ENCODE data around the gene CALD1.
"Not testable (repeated sequence)": the region's sequence is repeated elsewhere in the genome, so short reads cannot be mapped to it uniquely, and the experiment has no call there.

The CALD1 gene

GRCh38 chr7:134954197-134955082 is 175.0 kb downstream of the CALD1 start:
- DNase-seq (ENCODE audit: low spot score): no peak

DNA sequence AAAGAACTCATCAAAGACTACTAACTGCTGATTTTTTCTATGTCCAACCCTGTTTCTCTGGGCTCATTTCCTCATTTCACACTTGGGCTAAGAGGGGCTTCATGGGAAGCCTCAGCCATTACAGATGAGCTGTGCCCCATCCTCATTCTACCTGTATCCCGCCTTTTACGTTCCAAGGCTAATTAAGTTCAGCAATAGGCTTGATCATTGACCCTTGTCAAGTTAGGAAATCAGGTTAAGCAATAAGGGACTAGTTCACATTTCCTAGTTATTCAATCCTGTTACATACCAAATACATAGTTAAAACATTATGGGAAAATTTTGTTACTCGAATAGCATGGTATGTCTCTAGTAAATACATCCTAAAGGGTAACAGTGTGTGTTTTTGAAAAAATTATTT is 177.6 kb downstream of the CALD1 start:
- no peak for DNase-seq (ENCODE audit: low spot score)

DNA sequence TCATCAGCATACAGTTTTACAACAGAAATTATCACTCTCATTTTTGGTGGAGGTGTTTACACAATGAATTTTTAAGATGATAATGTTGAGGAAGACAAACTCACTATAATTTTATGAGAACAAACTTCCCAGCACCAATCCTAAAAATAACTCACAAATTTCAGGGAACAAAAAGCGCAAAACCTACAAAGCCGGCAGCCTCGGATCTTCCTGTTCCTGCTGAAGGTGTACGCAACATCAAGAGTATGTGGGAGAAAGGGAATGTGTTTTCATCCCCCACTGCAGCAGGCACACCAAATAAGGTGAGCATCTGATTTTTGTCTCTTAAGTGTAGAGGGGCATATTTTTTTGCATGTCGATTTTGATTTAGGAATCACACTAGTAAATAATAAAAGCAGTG is 180.4 kb downstream of the CALD1 start:
- DNase-seq (ENCODE audit: low spot score): no peak

DNA sequence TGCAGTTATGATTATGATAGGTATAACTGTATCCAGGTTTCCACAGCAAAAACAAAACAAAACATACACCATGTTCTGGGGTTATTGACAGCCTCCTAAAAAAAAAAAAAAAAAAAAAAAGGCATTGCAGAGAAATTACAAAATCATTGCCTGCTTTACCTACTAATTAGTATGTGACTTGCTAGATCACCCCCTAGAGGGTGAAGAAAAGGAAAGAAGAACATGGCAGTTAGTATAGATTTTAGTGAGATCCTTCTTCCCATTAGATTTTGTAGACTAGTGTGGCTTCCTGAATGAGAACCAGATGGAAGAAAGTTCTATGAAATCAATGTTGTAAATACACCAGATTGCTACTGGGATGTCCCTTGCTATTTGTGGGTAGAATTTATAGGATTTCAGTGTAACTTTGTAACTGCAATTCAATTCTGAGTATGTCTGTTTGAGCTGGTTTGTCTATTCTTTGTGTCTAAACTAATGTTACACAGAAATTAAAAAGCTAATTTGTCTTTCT is 182.9 kb downstream of the CALD1 start:
- DNase-seq (ENCODE audit: low spot score): no peak

GRCh38 chr7:134963036-134963435 is 183.6 kb downstream of the CALD1 start:
- no peak for DNase-seq (ENCODE audit: low spot score)

GRCh38 chr7:134966691-134967090 is 187.3 kb downstream of the CALD1 start:
- DNase-seq (ENCODE audit: low spot score): no peak

GRCh38 chr7:134968110-134968509 is 188.7 kb downstream of the CALD1 start:
- no peak for DNase-seq (ENCODE audit: low spot score)

DNA sequence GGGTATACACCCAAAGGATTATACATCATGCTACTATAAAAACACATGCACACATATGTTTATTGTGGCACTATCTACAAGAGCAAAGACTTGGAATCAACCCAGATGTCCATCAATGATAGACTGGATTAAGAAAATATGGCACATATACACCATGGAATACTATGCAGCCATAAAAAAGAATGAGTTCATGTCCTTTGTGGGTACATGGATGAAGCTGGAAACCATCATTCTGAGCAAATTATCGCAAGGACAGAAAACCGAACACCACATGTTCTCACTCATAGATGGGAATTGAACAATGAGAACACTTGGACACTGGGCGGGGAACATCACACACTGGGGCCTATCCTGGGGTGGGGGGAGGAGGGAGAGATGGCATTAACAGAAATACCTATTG is 202.2 kb downstream of the CALD1 start:
- not testable (repeated sequence) for DNase-seq (ENCODE audit: low spot score)

GRCh38 chr7:134985894-134986362 is 206.5 kb downstream of the CALD1 start:
- no peak for DNase-seq (ENCODE audit: low spot score)

DNA sequence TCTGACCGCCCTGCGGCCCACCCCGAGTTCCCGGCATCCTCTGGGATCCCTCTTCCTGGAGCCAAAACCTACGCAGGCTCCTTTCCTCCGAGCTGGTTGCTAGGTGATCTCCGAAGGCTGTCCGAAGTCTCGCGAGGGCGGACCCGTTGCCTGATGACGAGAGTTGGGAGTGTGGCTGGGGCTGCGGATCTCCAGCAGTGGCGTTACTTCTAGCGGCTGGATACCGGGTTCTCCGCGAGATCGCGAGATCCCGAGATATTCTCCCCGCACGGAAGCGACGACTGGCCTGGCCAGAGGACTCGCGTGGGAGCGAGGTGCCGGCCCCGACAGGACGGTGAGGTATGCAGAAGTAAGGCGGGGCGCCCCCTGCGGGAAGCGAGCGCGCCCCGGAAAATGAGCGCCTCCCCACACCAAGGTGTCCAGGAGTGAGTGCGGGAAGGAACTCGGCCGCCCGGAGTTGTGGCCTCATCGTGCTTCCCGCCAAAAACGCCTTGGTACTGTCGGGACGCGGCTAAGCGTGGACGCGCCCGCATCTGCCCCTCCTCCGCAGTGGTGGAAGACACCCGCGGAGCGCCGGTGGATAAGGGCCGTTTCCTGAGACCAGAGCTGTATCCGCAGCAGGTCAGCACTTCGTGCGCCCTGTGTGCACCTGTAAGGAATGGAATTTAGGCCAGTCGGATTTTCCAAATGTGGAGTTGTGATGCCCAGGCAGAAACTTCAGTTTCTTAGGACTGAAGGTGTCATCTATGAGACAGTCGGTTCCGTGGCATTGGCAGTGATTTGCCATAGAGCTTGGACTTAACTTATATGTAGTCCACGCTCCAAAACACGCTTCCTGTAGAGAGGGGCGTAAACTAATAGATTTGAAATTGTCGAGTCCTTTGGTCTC is 207.2 kb downstream of the CALD1 start, which contains the start of gene AGBL3:
TSS of gene AGBL3 (plus strand) at position 146 of the 889 bp plus-strand sequence. CDS start 1,426 bp downstream, outside the sequence.
- peak; percentile 94 for DNase-seq (ENCODE audit: low spot score)

DNA sequence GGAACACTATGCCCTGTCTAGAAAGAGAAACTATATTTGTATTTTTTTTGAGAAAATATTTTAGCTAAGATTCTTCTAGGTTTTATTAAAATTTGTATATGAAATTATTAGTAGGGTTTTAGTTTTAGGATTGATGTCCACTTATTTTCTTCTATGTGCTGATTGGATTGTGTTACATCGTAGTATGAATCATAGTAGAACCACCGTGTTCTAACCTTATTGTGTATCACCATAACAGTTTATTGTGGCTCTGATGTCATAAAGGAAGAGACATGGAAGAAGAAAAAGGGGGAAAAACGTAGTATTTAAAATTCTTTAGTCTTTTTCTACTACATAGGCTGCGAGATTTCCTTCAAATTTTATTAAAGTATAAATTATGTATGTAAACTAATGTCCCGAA is 208.7 kb downstream of the CALD1 start:
- DNase-seq (ENCODE audit: low spot score): no peak

DNA sequence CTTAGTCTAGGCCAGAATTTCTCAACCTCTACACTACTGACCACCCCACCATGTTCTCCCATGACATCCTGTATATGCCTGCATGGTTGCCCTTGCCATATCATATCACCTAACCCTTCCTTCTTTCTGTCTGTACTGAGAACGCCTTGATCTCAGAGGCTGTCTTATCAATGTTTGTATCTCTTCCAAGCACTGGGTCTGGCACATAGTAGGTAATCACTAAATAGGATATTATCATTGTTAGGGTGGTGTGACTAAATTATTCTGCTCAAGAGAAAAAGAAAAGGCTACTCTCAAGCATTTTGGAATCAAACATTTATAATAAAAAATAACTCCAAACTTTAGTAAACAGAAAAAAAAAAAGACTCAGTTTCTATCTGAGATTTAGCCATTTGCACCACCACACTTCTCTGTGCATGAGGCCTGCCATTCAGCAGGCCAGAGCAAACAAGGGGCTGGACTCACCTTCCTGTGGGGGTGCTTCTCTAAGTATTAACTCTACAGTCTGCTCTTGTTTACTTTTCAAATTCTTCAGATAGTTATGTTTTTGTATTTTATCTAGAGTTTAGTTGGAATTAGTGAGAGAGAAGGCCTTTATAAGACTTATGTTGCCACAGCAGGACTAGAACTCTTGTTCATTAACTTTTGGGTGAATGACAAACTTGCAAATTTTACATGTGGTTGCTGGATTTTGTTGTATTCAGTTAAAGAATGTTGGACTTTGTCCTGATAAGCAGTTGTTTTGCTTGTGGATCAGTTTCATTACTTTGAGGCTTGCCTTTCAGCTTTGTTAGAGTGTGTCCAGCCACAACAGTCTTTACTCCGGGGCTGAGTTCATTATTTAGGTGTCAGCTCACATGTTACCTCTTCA is 212.3 kb downstream of the CALD1 start:
- no peak for DNase-seq (ENCODE audit: low spot score)

DNA sequence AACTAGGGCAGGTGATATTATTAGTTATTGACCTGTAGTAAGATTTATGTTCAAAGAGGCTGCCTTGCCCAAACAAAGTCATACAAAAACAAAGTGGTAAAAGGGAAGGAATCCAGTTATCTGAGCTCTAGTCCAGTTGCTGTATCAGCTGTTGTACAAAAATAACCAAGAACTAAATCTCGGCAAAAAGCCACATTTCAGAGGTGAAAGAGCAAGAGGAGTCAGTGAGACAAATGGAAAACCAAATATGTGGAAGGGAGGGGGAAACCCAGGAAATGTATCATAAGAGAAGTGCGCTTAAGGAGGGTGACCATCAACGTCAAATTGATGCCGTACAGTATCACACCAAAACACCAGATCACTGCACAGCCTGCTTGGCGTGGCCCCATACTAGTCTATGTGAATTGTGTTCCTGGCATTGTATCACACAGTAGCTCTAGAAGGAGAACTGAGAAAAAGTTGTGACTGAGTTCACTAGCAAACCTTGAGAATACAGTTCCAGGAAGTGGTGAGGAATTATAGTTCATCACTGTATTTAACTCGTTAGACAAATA is 213.3 kb downstream of the CALD1 start:
- DNase-seq (ENCODE audit: low spot score): no peak

DNA sequence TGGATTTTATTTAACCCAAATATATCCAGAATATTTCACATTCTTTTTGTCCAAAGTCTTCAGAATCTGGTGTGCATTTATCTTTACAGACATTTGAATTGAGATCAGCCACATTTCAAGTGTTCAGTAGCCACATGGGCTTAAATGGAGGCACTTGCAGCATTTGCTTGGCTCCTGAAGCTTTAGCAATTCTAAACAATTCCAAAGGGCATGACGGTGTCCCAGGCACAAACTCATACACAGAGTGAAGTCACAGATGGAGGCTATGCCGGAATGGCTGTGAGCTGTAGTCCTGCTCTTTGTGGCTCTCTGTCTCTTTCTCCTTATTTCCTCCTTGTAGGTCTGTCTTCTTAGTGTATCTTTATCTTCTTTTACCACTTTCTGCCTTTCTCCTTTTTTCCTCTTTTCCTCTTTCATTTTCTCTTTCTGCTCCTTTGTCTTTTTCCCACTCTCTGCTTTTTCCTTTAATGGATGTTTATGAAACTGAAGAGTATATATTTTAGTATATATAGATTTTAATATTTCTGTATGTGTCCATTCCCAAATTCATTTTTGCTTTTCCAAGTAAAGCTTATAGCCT is 214.5 kb downstream of the CALD1 start:
- no peak for DNase-seq (ENCODE audit: low spot score)

GRCh38 chr7:134995239-134996096 is 216.0 kb downstream of the CALD1 start:
- DNase-seq (ENCODE audit: low spot score): no peak

DNA sequence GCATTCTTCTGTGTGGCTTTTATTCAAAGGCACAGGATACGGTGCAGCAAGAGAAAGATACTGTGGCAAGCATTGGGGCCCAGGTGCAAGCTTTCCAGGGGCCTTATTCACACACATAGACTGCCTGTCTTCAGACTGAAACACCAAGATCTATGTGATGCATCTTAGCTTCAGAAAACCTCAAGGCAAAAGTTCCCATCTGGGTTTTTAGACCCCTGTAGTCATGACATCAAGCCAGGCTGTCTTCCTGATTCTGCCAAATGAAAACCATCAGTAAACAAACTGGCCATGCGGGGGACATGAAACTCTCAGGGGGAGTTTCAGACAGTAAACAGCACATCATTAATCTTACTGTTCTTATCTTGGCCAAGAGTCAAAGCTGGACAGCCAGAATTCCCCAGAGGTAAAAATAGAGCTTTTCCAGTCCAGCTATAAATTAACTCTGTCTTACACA is 216.7 kb downstream of the CALD1 start:
- DNase-seq (ENCODE audit: low spot score): no peak

DNA sequence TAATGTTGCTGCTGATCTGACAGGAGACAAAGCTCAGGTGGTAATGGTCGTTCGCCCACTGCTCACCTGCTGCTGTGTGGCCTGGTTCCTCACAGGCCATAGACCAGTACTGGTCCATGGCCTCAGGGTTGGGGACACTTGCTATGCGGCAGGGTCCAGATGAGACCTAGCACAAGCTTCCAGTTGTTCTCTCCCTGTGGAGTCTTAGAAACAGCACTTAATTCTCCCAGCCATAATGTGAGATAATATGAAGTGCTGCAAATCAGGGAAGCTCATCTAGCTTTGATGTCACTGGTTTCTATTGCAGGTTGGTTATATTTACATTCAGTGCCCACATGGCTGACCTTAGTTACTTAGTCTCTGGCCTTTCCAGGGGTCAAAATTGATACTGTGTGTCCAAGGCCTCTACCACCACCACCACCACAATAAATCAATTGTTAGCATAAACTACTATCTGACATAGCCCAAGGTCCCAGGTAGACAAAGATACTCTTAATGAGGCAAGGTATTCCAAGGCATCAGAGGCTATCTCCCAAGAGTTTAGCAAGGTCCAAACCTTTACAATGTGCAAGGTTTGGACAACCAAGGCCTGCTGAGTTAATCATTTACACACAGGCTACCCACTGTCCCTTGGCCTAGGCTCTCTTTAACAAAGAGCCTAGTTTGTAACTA is 217.9 kb downstream of the CALD1 start:
- DNase-seq (ENCODE audit: low spot score): no peak

- DNase-seq (ENCODE audit: low spot score): no peak
Measured at GRCh38 chr7:134999136-134999535, 219.7 kb downstream of the CALD1 start.
